NCI-H1436 (cell line): ENCODE data around the gene TMC5.
"Not testable (repeated sequence)": the region's sequence is repeated elsewhere in the genome, so short reads cannot be mapped to it uniquely, and the experiment has no call there.

Experiments
- DNase-seq: peaks from one replicate; lab custom pipeline; 2025; lab: John Stamatoyannopoulos, UW

Gene TMC5, protein sequence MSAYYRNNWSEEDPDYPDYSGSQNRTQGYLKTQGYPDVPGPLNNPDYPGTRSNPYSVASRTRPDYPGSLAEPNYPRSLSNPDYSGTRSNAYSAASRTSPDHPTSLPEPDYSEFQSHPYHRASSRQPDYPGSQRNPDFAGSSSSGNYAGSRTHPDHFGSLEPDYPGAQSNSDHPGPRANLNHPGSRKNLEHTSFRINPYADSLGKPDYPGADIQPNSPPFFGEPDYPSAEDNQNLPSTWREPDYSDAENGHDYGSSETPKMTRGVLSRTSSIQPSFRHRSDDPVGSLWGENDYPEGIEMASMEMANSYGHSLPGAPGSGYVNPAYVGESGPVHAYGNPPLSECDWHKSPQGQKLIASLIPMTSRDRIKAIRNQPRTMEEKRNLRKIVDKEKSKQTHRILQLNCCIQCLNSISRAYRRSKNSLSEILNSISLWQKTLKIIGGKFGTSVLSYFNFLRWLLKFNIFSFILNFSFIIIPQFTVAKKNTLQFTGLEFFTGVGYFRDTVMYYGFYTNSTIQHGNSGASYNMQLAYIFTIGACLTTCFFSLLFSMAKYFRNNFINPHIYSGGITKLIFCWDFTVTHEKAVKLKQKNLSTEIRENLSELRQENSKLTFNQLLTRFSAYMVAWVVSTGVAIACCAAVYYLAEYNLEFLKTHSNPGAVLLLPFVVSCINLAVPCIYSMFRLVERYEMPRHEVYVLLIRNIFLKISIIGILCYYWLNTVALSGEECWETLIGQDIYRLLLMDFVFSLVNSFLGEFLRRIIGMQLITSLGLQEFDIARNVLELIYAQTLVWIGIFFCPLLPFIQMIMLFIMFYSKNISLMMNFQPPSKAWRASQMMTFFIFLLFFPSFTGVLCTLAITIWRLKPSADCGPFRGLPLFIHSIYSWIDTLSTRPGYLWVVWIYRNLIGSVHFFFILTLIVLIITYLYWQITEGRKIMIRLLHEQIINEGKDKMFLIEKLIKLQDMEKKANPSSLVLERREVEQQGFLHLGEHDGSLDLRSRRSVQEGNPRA

DNA sequence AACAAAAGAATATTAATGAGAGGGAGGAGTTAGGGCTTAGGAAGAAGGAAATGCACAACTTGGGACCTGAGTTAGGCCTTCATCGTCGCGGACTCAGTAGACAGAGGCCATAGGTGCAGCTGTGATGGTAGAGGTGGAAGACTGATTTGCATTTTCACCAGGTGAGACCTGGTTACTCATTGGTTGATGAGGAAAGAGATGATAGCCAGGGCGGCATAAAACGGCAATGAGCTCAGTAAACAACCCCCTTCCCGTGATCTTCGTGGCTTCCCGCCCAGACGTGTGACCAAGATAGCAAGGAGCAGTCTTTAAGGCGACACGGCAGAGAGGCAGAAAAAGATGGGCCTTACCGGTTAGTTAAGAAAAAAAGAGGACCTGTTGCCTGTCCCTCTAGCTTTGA is at the start of gene TMC5:
Gene TMC5, plus strand, starts transcription at position 244 of the 400 bp plus-strand sequence. CDS start 22,156 bp downstream, outside the sequence.
- no peak for DNase-seq

DNA sequence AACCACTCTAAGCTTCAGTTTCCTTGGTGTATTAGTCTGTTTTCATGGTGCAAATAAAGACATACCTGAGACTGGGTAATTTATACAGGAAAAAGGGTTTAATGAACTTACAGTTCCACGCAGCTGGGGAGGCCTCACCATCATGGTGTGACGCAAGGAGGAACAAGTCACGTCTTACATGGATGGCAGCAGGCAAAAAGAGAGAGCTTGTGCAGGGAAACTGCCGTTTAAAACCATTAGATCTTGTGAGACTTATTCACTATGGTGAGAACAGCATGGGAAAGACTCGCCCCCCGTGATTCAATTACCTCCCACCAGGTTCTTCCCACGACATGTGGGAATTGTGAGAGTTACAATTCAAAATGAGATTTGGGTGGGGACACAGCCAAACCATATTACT is 45.1 kb upstream of the TMC5 start:
- not testable (repeated sequence) for DNase-seq

DNA sequence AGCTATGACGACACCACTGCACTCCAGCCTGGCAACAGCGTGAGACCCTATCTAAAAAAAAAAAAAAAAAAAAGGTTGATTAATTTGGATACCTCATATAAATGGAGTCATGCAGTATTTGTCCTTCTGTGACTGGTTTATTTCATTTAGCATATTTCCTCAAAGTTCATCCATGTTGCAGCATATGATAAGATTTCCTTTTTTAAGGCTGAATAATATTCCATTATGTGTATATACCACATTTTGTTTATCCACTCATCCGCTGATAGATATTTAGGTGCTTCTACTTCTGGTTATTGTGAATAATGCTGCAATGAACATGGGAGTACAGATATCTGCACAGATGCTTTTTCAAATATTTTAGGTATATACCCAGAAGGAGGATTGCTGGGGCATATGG is 43.3 kb upstream of the TMC5 start:
- DNase-seq, result no peak

- DNase-seq, result peak; percentile 35
Observed at GRCh38 chr16:19375561-19376158, 42.0 kb upstream of the TMC5 start.

DNA sequence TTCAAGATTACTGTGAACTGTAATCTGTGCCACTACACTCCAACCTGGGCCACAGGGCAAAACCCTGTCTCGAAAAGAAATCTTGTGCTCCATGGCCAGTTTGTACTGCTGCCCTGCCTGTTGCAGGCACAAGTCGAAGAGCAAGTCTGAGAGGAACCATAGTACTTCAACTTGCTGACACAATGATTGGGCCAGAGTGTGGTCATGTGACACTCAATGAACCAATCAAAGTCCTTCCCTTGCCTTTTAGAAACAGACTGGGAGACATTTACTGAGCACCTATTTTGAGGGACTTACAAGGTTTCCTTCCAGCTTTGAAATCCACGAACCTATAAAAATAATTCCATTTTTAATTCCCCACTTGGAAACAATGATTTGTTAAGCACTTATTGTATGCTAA is 39.8 kb upstream of the TMC5 start:
- DNase-seq, result no peak

- no peak for DNase-seq
Observed at GRCh38 chr16:19378511-19378910, 39.2 kb upstream of the TMC5 start.

DNA sequence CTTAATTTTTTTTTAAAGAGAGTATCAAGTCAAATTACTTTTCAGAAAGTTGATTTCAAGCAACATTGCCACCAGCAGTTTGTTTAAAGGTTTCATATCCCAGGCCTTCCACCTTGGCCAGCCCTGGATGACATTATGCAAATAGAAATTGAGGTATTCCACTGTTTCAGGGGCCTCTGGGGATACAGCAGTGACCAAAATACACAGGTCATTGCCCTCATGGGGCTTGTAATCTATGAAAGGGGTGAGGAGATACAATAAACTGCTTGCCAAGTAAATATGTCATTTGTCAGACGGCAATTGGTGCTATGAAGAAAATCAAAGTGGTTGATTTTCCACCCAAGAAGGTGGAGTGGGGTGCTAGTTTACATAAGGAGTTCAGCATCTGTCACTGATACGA is 37.8 kb upstream of the TMC5 start:
- no peak for DNase-seq

GRCh38 chr16:19380328-19380727 is 37.4 kb upstream of the TMC5 start:
- DNase-seq, result no peak

DNA sequence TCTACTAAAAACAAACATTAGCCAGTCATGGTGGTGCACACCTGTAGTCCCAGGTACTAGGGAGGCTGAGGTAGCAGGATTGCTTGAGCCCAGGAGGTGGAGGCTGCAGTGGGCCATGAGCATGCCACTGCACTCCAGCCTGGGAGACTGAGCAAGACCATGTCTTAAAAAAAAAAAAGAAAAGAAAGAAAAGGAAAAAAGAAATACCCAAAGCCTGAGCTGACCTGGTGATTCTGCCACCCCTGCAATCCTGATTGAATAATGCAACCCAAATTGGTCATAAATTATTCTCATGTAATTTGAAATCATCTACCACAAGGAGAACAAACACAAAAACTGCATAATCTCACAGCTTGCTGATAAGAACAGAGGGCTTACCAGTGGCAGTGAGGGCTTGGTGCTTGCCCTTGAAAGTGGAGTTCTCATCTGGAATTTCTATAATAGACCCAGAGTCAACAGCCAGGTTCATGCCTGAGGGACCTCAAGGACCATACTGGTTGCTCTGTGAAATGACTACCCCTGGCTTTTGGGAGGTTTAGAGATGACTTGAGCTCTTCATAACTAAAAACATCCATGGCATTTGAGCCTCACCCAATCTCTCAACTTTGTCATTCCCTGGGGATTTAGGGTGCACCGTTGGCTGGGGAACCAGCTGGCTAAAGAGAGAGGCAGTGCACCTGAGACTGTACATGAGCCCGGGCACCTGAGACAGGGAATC is 35.4 kb upstream of the TMC5 start:
- no peak for DNase-seq

DNA sequence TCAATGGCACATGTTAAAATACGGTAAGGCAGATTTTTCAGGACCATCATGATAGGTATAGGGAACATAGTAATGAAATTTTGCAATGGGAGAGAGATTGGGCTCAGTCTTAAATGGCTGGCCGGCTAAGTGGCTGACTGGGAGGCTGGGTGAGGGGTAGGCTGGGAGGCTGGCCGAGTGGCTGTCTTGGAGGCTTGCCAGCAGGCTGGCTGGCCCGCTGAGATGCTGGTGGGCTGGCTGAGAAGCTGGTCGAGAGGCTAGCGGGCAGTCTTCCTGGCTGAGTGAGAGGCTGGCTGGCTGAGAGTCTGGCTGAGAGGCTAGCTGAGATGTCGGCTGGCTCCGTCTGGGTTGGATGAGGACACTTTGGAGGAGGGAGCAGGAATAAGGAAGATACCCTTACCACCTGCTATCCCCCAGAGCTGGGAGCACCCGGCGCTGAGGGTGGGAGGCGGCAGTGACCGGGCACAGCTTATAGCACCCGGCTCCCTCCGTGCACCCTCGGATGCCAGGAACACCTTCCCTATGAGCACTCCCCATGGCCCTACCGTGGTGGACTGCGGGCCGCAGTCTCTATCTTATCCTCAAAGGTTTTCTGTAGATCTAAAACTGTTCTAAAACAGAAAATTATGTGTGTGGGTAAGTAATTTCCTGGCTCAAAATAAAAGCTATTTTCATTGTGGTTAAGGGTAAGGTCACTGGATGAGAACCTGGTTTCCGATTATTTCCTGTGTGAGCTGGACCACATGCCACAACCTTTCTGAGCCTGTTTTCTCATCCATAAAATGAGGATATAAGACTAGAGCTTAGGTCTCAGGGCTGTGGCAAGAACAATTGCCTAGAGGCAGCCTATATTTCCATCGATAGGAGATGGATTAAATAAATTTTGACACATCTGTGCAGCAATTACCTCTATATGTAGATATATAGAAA is 34.5 kb upstream of the TMC5 start:
- no peak for DNase-seq

- DNase-seq, result no peak
Observed at GRCh38 chr16:19384656-19385055, 33.0 kb upstream of the TMC5 start.

DNA sequence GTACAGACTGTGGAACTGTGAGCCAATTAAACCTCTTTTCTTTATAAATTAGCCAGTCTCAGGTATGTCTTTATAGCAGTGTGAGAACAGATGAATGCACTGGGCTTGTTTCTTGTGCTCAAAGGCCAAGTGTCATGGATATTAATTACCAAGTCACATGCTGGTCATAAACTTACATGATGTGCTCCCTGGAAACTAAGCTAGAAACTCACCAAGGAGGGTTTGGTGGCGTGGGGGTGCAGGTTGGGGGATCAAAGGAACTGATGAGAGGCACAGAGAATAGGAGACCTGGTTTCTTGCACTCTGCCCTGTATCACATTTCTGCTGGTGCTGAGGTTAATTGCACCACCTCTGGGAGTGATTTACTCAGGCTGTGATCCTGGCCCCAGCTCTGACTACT is 31.2 kb upstream of the TMC5 start:
- no peak for DNase-seq

DNA sequence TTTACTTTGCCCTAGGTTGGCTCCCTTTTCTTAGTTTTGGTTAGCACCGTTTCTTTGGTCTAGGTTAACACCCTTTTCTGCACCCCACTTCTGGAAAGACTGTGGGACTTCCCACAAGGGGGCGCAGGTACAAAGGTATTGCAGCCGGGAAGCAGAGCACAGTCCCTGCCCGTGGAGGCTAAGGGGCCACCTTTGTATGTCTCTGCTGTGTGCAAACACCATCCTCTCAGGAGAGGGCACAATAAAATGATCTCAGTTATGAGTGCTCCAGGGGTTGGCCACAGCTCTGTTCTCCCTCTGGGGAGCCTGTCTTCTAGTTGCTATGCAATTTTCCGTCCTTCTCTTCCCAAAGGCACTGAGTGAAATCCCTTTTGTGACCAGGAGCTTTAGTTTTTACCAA is 28.4 kb upstream of the TMC5 start:
- peak; percentile 68 for DNase-seq

GRCh38 chr16:19391185-19391776 is 26.4 kb upstream of the TMC5 start:
- DNase-seq, result not testable (repeated sequence)

- DNase-seq, result no peak
Observed at GRCh38 chr16:19392352-19392751, 25.3 kb upstream of the TMC5 start.

DNA sequence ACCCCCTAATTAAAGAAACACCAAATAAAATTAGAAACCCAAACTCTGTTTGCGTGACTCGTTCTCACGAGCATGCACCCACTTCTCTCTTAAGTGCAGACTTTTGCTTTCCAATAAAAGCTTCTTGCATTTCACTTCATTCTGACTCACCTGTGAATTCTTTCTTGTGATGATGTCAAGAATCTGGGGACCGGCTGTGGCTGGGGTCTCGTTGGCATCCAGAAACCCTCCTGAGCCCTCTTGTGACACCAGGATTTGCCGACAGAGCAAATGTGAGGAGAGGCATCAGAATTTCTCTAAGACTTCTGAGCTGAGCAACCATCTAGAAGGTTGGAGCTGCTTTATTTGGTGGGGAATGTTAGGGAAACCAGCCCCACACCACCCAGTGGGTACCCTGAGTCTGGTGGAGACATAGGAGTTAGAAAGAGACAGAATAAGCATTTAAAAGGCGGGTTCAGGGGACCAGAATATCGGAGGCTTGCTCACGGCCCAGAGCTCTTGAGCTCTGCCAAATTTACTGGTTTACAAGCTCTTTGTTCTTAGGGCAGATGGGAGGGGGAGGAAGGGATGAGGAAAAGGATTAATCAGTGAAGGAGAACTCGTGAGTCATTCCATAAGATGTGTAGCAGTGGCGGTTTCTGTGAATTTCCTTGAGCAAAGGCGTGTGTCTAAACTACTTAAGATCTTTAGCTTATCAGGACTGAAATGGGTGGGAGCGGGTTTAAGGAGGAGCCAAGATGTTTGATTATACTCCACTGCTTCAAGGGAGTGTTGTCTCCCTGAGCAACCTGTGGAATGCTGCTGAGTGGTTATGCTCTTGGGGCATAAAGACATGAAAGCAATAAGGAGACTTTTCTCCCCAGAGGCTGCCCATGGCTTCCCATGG is 24.2 kb upstream of the TMC5 start:
- DNase-seq, result no peak

GRCh38 chr16:19395646-19396267 is 21.9 kb upstream of the TMC5 start:
- DNase-seq, result not testable (repeated sequence)

GRCh38 chr16:19396555-19397011 is 21.1 kb upstream of the TMC5 start:
- DNase-seq, result peak; percentile 64

- DNase-seq, result not testable (repeated sequence)
Observed at GRCh38 chr16:19397373-19397772, 20.3 kb upstream of the TMC5 start.
